Measurements from ENCODE around the gene HDLBP.

The HDLBP gene

DNA sequence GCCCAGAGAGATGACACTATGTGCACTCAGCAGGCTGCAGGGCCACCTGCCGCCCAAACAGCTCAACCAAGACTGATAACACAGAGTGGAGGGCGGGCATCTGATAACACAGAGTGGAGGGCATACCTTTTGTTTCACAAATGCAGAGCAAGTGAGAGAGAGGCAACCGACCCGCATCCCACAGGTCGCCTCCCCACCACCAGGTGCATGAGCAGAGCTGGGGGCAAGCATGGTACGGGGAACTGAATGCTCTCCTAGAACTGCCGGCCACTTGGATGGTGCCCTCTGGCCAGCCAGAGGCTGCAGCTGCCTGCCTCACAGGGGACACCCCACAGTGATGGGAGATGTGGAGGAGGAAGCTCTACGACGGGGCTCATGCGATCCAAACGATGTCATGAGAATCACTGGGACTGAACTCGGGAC lies 77.5 kb downstream of the HDLBP start:
- TF ChIP-seq, protein P1, sequence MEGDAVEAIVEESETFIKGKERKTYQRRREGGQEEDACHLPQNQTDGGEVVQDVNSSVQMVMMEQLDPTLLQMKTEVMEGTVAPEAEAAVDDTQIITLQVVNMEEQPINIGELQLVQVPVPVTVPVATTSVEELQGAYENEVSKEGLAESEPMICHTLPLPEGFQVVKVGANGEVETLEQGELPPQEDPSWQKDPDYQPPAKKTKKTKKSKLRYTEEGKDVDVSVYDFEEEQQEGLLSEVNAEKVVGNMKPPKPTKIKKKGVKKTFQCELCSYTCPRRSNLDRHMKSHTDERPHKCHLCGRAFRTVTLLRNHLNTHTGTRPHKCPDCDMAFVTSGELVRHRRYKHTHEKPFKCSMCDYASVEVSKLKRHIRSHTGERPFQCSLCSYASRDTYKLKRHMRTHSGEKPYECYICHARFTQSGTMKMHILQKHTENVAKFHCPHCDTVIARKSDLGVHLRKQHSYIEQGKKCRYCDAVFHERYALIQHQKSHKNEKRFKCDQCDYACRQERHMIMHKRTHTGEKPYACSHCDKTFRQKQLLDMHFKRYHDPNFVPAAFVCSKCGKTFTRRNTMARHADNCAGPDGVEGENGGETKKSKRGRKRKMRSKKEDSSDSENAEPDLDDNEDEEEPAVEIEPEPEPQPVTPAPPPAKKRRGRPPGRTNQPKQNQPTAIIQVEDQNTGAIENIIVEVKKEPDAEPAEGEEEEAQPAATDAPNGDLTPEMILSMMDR (IDR thresholded peaks at IDR 0.05): no peak

DNA sequence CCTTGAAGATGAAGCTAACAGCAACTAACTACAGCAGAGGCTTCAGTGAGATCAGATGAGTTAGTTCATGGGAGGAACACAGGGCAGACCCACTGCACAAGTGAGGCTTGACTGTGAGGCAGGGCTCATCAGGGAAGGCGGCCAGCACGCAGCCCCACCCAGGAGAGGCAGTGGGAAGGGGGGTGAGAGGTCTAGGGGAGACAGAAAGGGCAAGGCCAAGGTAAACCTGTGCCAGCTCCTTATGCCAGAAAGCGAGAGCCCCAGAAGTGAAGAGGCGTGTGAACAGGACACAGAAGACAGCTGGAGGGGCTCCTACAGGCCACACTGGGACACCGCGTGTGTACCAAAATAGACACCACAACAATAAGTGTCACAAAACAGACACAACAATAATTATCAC lies 78.4 kb downstream of the HDLBP start:
- TF ChIP-seq, protein P1 (IDR thresholded peaks at IDR 0.05): no peak

DNA sequence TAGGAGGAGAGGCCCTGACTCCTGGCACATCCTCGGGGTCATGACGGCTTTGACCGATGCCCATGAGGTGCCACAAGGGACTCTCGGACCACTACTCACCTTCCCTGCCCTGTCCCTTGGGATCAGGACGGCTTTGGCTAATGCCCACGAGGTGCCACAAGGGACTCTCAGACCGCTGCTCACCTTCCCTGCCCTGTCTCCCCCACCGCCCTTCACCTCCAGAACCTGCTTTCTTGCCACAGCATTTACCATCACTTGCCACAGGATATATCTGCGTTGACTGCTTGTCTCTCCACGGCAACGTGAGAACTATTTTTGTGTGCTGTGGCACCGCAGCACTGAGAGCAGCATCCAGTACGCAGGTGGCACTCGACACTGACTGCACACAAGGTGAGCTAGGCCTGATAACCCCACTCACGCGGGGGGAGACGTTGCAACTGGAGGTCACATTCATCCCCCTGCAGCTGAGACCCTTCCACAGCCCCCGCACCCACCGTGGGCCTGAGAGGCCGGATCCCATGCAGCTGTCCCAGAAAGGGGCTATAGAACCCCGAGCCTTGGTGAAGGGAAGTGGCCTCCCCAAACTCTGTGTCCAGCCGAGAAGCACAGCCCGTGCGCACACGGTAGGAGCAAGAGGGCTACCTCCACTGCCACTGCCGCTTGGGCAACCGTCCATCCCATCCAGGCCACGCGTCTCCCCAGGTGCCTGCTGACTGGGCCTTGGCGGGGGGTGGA lies 79.4 kb downstream of the HDLBP start:
- TF ChIP-seq, protein P1 (IDR thresholded peaks at IDR 0.05): no peak

DNA sequence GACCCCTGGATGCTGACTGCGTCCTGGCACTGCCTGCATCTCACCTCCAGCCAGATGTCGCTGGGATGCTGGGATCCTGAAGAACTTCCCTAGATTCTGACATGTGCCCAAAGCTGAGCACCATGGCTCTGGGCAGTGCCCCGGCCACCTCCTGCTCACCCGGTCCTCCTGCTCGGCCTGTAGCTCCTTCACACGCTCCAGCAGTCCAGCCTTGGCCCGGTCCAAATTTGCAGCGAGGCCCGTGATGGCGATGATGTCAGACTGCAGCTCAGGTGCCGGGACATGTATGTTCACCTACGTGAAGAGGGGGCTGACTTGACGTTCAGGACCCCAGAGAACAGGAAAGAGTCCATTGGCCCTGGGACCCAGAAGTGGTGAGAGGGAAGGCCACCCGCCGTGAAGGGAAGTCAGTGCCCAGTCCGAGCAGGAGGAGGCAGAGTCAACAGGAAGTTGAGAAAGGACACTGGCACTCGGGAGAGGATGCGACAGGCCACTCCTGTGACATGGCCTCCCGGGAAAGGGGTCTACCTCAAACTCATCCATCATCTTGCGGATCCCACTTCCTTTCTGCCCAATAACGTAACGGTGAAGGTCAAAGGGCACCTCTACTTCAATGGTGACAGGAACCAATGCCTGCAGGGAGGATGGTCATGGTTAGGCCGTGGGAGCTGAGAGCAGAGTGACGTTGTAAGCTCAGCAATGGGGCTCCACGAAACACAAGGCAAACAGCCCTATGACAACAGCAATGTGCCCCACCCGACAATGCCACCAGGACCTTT lies 80.3 kb downstream of the HDLBP start:
- TF ChIP-seq, protein P1 (IDR thresholded peaks at IDR 0.05): no peak

DNA sequence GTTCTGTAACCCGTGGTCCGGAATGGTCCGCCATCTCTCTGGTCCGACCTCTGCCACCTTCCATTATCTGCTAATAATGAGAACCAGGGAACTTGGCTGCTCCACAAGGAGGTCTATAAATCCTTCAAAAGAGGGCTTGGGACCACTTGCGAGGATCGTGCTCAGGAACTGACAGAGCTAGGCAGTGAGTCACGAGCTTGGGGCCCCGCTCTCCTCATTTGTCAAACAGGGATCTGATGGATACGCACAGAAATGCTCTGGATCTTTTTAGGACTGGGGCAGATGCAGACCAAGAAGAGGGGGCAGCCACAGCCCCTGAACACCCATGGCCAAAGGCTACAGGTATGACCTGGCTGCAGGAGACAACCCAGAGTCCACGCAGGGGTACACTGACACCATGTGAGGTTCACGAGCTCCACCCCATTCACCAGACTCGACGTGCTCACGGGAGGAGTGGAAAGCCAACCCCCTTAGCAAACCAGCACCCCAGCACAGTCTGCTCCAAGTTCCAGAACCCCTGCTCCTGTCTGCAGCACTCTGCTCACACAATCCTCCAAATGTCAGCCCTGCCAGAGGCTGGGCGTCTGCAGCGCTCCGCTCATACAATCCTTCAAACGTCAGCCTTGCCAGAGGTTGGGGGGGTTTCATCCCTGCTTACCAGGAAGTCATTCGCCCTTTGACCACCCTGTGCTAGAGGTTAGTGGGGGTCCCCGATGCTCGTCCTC lies 81.2 kb downstream of the HDLBP start:
- TF ChIP-seq, protein P1 (IDR thresholded peaks at IDR 0.05): no peak

DNA sequence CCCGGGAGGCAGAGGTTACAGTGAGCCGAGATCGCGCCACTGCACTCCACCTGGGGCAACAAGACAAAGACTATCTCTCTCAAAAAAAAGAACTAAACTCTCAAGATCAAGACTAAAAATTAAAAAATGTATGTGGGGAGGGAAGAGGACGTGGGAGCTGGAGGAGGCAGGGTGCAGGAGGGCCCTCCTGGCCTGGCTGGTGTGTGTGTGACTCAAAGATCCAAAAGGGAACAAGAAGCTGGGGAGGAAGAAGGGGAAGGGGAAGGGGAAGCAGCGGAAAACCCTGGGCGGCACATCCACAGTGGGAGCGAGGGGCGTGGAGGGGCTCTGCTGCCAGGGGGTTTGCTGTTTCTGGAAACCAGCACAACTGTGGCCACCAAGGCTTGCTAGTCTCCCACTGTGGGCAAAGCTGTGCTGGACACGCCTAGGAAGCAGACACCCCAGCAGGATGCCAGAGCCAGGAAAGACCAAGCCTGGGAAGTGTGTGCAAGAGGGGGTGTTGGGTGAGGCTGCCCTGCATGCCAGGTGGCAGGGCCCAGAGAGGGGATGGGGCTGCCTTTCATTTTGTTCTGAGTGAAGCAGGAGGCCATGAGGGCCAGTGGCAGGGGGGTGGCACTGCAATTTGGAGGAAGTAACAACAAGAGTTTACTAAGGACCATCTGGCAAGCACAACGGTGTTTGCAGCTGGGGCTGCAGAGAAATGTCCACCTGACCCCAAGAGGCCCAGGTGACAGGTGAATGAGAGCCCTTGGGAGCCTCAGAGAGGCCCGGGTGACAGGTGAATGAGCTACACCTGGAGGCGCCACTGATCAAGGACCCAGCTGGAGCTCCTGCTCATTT lies 82.5 kb downstream of the HDLBP start:
- TF ChIP-seq, protein P1 (IDR thresholded peaks at IDR 0.05): no peak

DNA sequence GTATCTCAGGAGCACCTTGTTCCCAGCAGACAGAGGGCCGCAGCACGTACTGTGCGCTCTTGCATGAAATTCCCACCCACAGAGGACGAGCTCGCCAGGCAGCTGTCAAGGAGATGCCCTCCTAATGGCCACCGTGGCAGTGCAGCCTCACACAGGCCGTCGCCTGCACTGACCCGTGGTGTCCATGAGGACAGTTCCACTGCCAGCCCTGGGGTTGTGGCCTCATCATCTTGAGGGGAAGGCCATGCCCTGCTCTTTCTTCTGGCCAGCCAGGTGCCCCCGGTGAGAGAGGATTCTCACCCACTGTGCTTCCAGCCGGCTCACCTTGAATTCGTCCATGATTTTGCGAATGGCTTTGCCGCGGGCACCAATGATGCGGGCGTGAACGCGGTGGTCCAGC lies 85.0 kb downstream of the HDLBP start:
- TF ChIP-seq, protein P1 (IDR thresholded peaks at IDR 0.05): no peak

Data from LNCAP (cell line).